ENCODE measurements around the gene ATP6V1C2.
"Not testable (repeated sequence)": the region's sequence is repeated elsewhere in the genome, so short reads cannot be mapped to it uniquely, and the experiment has no call there.

Gene ATP6V1C2

DNA sequence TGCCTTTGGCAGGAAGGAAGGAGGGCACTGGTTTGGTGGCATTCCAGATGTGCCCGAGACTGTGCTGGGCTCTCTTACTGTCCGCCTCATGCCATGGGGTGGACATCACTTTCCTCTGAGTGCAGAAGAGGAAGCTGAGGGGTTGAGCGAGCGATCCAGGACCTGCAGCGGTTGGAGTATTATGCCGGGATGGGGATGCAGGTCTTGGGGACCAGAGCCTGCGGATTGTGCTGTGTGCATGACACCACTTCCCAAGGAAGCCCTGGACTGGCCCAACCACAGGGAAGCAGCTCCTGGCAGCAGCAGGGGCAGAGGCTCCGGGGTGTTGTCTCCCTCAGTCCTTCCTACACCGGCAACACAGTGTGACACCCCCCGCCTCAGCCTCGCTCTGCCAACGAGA, 44.5 kb downstream of the ATP6V1C2 start:
- in situ Hi-C loops (cut with HindIII; ENCODE audit: low sequenced_read_pairs) = no loop called here

DNA sequence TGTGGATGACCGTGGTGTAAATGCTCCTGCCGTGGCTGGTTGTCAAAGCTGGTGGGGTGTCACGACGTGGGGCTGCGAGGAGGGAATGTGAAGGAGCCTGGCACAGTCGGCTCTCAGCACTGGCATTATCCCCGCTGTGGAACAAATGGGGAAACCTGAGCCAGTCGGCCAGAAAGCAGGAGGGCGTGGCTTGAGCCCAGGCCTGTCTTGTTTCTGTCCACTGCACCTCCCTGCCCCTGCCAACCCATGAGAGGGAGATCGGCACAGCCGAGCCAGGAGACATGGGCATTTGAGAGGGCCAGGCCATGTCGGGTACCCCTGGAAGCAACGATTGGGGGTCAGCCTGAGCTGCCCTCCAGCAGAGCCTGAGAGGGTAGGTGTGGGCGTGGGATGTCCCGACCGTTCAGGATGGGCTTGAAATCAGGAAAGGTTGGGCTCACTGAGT, 46.7 kb downstream of the ATP6V1C2 start:
- in situ Hi-C loops (cut with HindIII; ENCODE audit: low sequenced_read_pairs) = no loop called here

DNA sequence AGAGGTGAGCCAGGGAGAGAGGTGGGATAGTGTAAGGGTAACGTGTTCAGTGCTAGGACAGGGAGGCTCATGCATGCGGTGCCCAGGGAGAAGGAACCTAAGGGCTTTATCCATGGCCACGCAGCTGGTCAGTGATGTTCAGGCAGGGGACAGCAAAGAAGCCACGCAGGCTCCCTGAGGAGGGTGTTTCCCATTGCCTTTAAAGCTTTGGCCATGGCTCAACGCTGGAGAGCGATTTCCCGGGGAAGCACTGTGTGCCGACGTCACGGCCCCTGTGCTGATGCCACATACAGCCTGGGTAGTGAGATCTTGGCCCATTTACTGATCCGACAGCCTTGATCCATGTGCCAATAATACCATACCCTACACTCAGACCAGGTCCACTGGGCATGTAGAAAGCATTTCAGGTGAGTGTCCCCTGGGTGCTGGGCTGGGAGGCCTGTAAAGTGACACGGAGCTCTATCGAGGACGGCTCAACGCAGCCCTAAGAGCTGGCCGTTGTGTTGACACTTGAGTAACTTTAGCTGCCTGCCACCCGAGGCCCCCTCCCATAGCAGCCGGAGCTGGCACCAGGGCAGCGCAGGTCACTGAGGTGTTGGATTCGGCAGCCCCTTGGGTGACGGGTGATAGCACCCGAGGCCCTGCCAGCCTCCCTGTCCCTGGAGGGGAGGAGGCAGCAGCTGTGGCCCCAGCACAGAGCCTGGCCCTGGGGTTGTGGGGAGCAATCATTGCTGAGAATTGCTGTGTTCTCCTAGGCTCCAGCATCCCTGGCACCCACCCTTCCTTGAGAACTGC, 49.7 kb downstream of the ATP6V1C2 start:
- in situ Hi-C loops (cut with HindIII; ENCODE audit: low sequenced_read_pairs) = no loop called here

DNA sequence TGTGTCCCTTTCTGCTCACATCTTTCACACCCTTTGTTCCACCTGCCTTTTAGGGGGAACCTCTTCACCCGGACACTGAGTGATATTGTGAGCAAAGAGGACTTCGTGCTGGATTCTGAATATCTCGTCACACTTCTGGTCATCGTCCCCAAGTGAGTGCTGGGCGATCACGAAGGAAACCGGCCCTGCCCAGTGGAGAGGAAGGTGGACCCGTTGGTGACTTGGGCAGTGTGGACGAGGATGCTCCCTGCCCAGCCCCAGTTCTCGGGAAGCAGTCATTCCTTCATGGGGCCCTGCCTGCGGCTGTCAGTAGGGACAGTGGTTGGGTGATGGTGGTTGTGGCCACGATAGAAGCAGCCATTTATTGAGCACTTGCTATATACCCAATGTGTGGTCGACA, 50.4 kb downstream of the ATP6V1C2 start:
- in situ Hi-C loops (cut with HindIII; ENCODE audit: low sequenced_read_pairs) = no loop called here

DNA sequence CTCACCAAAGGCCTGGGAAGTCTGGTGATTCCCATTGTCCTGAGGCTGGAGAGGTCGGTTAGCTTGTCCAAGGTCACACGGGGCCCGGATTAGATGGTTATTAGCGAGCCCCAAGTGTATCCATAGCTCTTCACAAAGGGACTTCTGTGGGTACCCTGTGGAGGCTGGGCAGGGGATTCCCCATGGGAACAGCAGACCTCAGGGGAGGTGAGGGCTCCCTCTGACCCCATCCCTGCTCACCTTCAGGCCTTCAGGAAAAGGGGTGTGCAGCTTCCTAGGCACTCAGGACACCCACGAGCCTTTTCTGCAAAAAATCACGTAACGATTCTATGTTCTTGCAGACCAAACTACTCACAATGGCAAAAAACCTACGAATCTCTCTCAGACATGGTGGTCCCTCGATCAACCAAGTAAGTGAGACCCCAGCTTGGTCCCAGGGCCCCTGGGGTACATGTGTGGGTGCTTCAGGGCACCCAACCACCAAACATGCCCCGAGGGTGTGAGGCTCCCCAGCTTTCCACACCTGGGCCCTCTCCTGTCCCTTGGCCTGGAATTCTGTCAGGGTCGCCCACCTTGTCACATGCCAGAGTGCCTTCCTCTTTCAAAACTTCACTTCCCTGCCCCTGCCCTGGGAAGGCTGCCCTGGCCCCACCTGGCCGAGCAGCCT, 50.9 kb downstream of the ATP6V1C2 start:
- in situ Hi-C loops (cut with HindIII; ENCODE audit: low sequenced_read_pairs) = no loop called here

DNA sequence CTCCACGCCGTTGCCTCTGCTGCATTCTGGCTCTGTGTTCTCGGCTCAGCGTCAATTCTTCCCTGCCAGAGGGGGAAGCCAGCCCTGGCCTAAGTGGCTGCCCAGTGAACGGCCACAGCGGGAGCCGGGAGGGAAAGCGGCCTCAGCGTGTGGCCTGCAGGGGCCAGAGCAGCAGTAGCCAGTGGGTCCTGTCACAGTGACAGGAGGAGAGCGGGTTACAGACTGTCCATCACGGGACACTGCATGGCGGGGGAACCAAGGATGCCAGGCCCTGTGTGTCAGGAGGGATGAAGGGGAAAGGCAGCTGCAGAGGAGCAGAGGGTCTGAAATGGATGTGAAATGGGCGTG, 51.4 kb downstream of the ATP6V1C2 start:
- in situ Hi-C loops (cut with HindIII; ENCODE audit: low sequenced_read_pairs) = no loop called here

DNA sequence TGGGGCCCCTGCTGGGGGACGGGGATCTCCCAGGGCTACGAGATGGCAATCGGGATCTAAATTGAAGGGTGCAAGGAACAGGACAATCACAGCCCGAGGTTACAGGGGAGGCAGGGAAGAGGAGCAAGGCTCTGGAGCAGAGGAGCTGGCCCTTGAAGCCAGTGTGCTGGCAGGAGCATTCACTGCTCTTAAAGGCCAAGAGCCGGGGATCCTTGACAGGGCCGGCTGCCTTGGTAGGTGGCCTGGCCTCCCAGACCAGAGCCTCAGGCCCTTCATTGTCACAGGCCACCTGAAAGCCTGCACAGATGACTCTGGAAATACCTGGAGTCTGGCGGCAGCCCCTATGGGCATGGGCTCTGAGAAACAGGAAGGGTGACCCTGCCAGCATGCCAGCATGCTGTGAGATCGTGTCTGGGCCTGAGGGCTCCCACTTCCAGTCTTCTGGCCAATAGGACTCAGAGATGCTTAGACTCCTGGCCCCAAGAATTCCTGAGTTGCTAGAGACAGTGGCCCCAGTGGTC, 52.5 kb downstream of the ATP6V1C2 start:
- in situ Hi-C loops (cut with HindIII; ENCODE audit: low sequenced_read_pairs) = no loop called here

DNA sequence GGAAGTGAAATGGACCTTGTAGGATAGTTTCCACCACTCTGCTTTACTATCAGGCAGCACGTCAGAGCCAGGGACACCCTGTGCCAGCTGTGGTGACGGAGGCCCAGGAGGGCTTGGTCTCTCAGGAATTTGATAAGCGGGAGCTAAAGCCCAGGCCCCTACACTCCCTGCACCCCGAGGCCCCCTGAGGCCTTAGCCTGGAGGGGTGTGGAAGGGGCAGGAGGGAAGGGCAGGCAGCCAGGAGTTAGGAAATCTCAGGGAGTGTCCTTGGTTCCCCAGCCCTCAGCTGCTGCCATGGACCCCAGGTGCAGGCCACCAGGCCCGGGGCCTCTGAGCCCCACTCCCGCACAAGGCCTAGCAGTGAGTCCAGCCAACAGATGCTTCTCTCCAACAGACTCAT, 53.0 kb downstream of the ATP6V1C2 start:
- in situ Hi-C loops (cut with HindIII; ENCODE audit: low sequenced_read_pairs) = no loop called here

DNA sequence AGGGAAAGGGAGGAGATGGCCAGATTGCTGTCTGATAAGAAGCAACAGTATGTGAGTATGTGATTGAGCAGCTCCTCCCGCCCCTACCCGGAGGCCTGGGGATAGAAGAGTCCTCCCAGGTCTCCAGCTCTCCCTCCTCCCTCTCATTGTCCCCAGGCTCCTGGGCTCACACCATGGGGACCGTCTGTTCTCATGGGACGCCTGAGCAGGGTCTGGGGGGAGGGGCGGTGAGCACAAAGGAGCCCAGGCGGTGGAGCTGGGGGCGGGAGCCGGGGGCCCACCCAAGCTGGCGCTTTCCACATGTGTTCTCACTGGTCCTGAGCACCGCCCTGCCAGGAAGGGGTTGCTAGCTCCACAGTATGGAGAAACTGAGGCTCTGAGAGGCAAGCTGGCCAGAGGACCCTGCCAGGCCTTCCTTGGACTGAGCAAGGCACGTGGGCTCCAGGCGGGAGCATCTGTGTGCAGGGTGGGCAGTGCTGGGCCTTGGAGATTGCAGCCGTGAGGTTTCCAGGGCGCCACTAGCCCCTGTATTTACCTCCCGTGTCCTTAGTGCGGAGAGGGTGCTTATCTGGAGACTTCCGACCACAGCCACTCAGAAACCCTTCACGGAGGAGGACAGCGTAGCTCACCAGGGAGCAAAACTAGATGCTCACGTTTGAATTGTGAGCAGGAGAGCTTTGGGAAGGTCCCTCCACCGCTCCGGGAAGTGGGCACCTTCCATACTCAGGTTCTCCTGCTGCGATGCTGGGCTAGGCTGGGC, 53.8 kb downstream of the ATP6V1C2 start:
- in situ Hi-C loops (cut with HindIII; ENCODE audit: low sequenced_read_pairs) = no loop called here

DNA sequence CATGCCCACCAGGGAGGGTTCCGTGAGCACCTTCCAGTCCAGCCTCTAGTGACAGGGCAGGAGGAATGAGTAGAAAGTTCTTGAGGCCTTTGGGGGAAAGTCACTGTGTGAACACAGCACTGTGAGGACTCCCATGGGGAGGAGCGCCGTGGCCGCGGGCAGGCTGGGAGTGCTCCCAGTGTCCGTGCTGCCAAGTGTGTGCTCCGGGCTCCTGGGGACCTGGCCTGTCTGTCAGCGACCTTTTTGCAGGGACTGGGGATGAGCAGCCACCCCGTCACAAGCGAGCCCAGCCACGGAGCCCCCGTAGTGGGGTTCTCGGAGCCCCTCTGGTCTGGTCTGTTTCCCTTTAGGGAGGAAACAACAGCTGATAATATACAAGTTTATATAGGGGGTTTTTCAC, 54.4 kb downstream of the ATP6V1C2 start:
- in situ Hi-C loops (cut with HindIII; ENCODE audit: low sequenced_read_pairs) = no loop called here

DNA sequence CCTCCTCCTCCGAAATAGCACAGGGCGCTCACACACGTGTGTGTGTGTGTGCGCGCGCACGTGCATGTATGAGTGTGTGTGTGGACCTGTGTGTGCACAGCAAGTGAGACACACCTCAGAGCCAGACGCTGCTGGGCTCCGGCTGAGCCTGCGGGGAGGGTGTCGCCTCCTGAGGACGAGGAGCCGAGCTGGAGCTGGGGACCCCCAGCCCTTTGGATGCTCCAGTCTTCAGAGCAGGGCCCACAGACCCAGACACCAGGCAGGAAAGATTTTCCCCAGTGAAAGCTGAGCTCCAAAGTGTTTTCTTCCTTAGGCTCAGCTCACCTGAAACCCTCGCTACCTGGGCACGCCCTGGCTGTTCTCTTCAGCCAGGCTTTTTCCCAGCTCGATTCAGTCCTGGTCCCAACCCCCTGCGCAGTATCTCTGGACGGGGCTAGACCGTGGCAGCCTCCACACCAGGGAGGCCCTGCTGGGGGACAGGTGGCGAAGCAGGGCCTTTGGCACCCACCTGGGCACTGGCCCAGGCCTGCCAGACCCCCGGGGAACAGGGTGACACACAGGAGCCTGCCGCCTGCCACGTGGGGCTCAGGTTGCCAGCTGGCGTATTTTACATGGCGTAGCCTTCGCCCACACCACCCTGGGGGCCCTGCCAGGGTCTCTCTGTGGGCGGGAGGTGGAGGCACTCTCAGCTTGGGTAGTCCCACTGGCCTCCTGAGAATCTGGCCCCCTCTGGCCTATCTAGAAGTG, 55.0 kb downstream of the ATP6V1C2 start:
- in situ Hi-C loops (cut with HindIII; ENCODE audit: low sequenced_read_pairs) = no loop called here

DNA sequence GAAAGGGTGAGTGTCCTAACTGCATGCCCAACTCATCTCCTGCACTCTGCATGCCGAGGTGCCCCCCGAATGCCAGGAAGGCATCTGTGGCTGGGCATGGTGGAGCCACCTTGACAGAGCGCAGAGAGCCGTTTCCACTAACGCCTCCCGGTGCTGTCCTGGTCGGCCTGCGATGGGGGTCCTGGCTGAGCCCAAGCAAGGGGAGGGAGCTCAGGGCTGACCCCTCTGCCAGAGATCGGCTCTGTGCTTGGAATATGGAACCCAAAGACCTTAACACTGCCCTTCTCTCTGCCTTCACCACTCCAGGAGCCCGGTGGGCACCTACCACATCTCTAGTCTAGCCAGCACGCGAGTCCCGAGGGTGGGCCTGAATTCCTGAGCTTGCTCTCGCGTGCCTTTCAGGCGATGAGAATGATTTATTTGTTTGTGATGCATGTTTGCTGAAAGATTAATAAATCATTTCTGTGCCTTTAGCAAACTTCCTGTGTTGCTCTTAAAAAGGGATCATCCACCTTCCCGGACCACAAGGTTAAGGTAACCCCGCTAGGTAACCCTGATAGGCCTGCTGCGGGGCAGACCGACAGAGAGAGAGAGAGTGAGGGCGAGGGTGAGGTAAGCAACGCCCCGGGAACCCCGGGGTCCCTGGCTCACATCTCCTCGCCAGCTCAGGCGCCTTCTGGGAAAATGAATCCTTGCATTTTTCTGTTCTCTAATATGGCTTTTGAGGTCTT, 55.8 kb downstream of the ATP6V1C2 start:
- in situ Hi-C loops (cut with HindIII; ENCODE audit: low sequenced_read_pairs) = no loop called here

DNA sequence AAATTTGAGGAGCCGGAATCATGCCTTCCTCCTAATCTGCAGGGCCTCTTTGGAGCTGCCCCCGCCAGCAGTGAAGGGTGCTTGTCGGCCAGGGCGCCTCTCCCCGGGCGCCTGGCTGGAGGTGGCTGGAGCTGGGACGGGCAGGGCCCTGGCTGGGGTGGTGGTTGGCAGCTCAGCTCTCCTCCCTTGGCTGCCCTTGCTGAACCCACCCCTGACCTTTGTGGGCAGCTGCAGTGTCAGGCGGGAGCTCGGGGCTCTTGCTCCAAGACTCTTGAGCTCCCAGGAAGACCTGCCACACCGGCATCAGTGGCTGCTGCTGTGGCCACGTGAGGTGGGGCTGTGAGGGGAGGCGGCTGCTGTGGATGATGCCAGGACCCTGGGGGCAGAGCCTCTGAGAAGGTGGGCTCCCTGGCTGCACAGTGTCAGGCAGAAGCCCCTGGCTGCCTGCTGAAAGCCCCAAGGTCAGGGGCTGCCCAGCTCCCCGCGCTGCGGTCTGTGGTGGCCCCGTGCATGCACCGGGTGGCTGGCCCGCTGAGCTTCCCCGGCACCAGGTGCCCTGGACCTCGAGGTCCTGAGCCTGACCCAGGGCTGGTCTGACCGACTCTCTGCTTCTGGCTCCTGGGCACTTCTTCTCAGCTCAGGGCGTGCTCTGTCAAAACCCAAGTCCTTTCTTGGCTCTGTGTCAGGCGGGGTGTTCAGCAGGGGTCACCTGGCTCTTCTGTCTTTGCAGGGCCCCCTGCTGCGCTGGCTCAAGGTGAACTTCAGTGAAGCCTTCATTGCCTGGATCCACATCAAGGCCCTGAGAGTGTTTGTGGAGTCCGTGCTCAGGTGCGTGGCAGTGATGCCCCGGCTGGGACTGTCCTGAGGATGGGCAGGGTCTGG, 56.7 kb downstream of the ATP6V1C2 start:
- in situ Hi-C loops (cut with HindIII; ENCODE audit: low sequenced_read_pairs) = no loop called here

DNA sequence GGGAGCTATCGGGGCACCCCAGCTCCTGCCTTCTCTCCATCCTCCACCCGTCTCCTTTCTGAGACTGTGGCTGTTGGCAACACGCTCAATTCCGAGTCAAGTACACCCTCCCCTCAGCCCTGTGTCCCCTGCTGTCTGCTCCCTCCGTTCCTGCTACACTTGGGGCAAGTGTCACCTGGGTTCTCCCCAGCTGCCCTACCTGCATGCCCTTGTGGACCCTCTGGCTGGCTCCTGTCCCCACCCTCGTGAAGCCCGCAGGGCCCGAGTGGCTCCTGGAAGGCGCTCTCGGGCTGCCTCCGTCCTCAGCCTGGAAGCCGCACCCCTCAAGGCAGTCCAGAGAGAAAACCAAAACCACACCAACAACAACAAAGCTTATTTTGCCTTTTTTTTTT, 57.3 kb downstream of the ATP6V1C2 start:
- in situ Hi-C loops (cut with HindIII; ENCODE audit: low sequenced_read_pairs) = no loop called here

DNA sequence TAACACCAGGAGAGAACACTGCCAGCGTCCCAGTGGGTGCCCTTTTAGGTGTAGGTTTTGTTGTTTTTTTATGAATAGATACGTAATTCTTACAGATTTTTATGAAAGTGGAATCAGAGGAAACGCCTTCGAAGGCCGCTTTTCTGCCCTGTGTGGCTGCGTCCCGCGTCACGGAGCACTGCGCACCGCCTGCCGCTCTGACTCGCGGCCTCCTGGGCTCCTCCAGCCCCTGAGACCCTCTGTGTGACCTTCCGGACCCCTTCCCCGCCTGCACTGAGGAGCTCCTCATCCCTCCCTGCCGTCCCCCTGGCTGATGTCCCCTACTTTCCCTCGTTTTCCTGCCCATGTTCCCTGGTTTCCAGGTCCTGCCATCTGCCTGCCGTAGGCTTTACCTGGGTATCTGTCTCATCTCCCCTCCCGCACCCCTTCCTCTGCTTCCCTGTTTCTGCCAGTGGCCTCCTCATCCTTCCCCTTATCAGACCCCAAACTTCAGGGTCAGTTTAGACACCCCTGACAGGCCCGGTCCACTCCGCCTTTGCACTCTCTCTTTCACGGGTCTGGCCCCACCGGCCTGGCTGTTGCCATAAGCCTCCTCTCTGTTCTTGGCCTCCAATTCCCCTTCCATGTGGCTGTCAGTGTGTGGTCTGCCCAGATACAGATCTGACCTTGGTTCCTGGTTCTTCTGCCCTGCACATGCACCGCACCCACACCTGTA, 58.5 kb downstream of the ATP6V1C2 start:
- in situ Hi-C loops (cut with HindIII; ENCODE audit: low sequenced_read_pairs) = no loop called here

DNA sequence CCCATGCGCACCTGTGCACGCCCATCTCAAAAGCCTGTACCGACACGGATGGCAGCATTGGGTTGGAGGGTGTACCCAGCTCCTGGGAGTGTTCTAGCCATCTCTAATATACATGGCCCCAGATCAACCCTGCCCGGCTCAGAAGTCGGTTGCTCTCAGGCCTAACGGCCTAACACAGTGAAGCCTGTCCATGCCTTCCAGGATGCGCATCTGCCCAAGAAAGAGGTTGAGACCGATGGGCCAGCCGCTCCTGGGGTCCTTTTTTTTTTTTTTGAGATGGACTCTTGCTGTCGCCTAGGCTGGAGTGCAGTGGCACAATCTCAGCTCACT, 59.0 kb downstream of the ATP6V1C2 start:
- in situ Hi-C loops (cut with HindIII; ENCODE audit: low sequenced_read_pairs) = no loop called here

DNA sequence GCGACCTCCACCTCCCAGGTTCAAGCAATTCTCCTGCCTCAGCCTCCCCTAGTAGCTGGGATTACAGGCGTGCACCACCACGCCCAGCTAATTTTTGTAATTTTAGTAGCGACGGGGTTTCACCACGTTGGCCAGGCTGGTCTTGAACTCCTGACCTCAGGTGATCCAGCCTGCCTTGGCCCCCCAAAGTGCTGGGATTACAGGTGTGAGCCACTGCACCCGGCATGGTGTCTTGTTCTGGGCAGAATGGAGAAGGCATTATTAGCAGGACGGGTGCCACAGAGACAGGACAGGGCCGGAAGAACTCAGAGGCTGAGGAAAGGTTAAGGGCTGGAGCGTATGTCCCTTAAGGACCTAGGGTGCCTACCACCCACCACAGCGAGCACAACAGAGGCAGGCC, 59.4 kb downstream of the ATP6V1C2 start:
- in situ Hi-C loops (cut with HindIII; ENCODE audit: low sequenced_read_pairs) = not testable (repeated sequence)

DNA sequence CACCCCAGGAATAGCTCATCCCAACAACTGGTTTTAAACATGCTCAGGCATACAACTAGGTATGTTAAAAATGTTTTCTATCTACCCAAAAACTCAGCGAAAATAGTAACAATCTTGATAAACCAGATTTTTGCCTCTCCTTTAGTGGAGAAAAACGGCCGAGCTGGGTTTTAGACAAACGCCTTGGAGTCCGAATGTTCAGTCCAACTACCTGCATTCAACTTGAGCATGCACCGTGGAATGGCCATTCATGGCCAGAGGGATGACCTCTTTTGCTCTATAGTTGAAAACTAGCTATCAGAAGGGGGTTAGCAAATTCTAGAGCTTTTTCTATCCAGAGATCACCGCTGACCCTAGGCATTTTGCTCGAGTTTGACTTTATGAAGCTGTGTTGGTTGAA, 60.3 kb downstream of the ATP6V1C2 start:
- in situ Hi-C loops (cut with HindIII; ENCODE audit: low sequenced_read_pairs) = no loop called here

DNA sequence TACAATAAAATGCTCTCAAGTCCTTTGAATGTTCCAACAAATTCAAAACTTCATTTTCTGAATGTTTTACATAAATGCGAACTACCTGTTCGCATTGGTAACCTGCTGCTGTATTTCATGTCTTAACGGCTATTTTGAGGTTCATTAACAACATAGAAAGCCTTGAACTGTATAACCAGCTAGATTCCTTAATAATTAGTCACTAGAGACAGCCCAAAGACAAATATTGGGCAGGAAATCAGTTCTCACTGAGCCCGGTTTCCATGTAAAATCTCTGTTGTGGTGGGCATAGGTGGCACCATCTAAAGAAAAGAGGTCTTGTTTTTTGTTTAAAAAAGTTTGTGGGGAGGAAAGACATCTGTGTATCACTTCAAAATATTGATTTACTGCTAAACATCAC, 62.0 kb downstream of the ATP6V1C2 start:
- in situ Hi-C loops (cut with HindIII; ENCODE audit: low sequenced_read_pairs) = no loop called here
